H4 (cell line): ENCODE measurements around the gene ABCG8. TPM values are rescaled to one million over a fixed set of nuclear protein-coding genes. Genes with fewer than 3 reads are reported as not detected.

Source experiments
- DNase-seq: peaks from one replicate; pipeline ENCODE4 v3.0.0-alpha.2; 2015; ENCODE audit warnings: low spot score
- total RNA-seq: library from RNA; depleted of rRNA; stranded (reverse); fragments of >200 nt; shearing (Covaris generic); gene quantifications from 2 replicates; pipeline ENCODE4 v1.2.3, GENCODE V29; 2014

The ABCG8 gene
- total RNA-seq, 1 experiment from 2014 or later: not detected

GRCh38 chr2:43826305-43827250 lies 12.2 kb upstream of the ABCG8 start:
- no peak for DNase-seq

GRCh38 chr2:43831543-43832294 lies 7.1 kb upstream of the ABCG8 start:
- DNase-seq: no peak

- no peak for DNase-seq
Measured at GRCh38 chr2:43832457-43832856, 6.3 kb upstream of the ABCG8 start.

GRCh38 chr2:43837033-43837432 lies 1.7 kb upstream of the ABCG8 start:
- DNase-seq: no peak

GRCh38 chr2:43837831-43838559 lies 776 bp upstream of the ABCG8 start:
- DNase-seq: no peak

GRCh38 chr2:43839776-43840564 lies 1.2 kb downstream of the ABCG8 start:
- DNase-seq: no peak

GRCh38 chr2:43840965-43841364 lies 2.2 kb downstream of the ABCG8 start:
- DNase-seq: no peak

- DNase-seq: no peak
Measured at GRCh38 chr2:43841949-43842865, 3.4 kb downstream of the ABCG8 start.

GRCh38 chr2:43842866-43843226 lies 4.1 kb downstream of the ABCG8 start:
- DNase-seq: no peak

- DNase-seq: no peak
Measured at GRCh38 chr2:43845181-43845580, 6.4 kb downstream of the ABCG8 start.

- no peak for DNase-seq
Measured at GRCh38 chr2:43846140-43846793, 7.5 kb downstream of the ABCG8 start.

GRCh38 chr2:43848214-43848613 lies 9.4 kb downstream of the ABCG8 start:
- peak; percentile 54 for DNase-seq

GRCh38 chr2:43851011-43851980 lies 12.5 kb downstream of the ABCG8 start:
- DNase-seq: no peak

- no peak for DNase-seq
Measured at GRCh38 chr2:43852196-43852730, 13.5 kb downstream of the ABCG8 start.

GRCh38 chr2:43853141-43854081 lies 14.6 kb downstream of the ABCG8 start:
- no peak for DNase-seq

- DNase-seq: no peak
Measured at GRCh38 chr2:43854671-43855070, 15.9 kb downstream of the ABCG8 start.

GRCh38 chr2:43855292-43855691 lies 16.5 kb downstream of the ABCG8 start:
- no peak for DNase-seq
